GM21825 (cell line): ENCODE data around the gene SGMS1.
A peak's percentile ranks its signal among the peaks of the same experiment; 100 is the strongest.

Experiments used
- ATAC-seq: cut with Tn5 transposase; IDR thresholded peaks from one replicate; pipeline ENCODE4 v1.9.1; 2021; ENCODE audit warnings: mild to moderate bottlenecking, moderate library complexity; ENCODE audit not compliant: unreplicated experiment

SGMS1 gene

DNA sequence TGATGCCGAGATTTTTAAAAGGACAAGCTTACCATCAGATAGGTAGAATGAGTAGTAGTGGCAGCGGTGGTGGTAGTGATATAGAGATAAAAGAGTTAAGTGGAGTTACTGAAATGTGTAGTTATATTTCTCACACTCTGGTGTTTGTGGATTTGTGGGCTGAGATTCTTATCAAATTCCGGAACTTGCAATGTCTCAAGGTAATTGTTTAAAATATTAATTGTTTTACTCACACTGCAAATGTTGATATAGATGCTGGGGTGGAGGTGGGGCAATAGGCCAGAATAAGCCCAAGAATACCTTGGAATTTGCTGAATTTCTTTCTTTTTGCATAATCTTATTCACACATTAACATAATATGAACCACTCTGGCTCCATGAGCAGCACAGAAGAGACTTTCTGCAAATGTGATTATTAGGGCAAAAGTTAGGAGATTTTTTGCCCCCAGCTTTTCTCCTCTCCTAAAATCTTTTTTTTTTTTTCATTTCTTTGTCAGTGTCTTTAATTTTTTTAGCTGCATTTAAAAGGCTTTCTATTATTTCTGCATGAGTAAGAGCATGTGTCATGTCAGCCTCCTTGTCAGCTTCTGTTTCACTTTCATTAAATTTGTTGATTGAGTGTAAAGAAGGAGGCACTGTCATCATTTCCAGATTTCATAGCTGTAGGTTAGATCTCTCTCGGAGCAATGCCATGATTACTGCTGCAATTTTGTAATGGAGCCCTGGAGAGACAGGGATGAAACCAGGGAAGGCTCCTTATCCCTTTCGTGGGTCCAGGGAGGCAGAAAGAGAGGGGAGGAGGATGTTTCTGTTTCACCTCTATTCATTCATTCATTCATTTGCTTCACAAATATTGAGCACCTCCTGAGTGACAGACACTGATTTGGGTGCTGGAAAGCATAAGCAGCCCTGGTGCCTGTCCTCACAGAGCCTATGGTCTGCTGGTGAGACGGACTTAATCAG is 13.1 kb upstream of the SGMS1 start:
- ATAC-seq: peak; percentile 91

DNA sequence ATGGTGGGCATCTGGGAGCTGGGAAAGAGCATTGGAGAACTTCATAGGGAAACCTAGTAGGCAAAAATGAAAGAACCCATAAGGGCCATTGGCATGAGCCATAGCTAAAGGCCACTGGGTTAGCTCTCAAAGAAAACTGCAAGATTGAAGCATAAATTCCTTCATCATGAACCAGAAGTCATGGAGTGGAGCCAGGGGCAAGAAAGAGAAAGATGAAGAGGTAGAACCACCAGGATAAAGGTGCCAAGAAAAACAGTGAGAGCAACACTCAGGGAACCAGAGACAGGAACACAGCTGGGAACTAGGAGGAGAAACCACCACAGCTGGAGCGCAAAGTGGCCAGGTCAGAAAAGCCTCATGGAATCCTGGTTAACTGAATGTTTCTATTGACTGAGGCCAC is 11.5 kb upstream of the SGMS1 start:
- ATAC-seq: no peak

DNA sequence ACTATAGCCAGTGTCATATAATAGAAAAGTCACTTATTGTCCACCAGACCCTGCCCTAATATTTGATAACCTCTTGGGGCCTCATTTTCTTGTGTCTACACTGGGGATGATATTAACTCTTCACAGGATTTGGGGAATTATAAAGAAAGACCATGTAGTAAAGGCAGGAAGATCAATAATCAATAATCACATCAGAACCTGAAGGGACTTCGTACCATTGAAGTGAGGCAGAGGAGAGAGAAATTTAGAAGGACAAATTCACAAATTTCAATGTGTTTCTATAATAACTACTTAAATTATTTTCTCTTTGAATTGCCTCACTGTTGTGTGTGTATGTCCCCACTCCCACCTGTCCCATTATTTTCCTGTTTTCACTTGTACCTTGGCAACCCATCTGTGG is 10.7 kb upstream of the SGMS1 start:
- ATAC-seq: no peak

DNA sequence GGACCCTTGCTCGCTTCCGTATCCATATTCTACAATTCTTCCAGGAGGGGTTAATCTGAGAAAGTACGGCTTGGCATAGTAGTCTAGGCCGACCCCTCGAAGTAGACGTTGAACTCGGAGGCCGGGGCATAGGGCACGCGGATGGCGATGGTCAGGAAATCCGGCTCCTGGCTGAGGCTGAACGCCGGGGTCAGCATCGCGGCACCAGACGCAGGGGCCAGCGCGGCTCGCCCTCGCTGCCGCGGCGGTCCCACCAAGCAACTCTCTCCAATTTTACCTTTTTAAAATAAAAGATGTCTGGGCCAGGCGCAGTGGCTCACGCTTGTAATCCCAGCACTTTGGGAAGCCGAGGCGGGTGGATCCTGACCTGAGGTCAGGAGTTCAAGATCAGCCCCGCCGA is 7.3 kb upstream of the SGMS1 start:
- ATAC-seq: no peak

GRCh38 chr10:50629495-50630122 is 5.9 kb upstream of the SGMS1 start:
- no peak for ATAC-seq

DNA sequence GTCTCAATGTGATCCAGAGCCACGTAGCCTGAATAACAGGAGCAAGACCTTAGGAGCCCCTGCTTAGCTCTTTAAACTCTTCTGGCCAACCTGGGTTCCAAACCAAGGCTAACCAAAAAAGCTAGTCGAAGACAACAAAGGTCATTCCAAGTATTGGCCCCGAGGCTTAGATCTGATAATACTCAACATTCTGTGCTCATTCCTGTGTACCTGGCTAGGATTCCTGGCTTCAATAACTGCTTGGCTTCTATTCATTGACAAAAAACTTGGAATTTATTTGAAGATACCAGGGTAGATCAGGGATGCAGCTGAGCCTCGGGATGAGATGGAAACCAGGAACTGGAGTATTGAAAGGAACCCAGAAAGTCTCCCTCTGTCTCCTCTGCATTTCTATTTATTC is 4.1 kb upstream of the SGMS1 start:
- no peak for ATAC-seq

DNA sequence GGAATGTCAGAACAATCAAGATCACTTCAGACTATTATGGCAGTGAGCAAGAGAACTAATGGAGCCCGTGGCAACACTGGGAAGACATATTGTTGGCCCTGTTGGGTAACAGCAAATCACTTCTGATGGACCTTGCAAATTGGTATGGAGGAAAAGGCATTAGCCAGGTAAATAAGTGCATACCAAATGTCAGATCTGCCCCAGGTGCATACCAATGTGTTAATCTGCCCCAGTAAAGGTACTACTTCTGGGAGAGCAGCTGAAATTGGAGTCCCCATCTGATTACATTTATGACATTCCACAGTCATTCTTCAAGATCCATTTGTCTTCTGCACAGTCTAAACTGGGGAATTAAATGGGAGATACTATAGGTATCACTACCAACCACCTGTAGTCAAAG is 3.7 kb upstream of the SGMS1 start:
- ATAC-seq: no peak

DNA sequence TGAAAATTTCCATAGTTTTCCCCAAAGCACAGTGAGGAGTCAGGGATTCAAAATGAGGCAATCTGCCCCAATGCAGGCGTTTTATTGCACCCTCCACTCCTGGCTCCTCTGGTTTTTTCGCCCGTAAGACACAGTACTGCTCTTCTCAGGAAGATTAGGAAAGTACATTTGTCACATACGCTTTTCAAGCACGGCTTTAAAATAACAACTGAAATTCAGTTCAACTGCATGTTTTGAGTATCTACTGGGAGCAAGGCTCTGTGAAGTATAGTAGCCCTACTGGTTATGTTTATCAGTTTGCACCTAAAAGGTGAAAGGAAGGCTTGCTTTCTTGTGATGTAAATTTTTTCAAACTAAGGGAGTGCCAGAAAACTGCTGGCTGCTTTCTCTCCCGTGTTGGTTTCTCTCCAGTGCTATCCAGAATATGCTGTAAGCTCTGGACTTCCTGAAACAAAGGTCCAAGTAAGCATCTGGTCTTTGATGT is 1.9 kb upstream of the SGMS1 start:
- no peak for ATAC-seq

DNA sequence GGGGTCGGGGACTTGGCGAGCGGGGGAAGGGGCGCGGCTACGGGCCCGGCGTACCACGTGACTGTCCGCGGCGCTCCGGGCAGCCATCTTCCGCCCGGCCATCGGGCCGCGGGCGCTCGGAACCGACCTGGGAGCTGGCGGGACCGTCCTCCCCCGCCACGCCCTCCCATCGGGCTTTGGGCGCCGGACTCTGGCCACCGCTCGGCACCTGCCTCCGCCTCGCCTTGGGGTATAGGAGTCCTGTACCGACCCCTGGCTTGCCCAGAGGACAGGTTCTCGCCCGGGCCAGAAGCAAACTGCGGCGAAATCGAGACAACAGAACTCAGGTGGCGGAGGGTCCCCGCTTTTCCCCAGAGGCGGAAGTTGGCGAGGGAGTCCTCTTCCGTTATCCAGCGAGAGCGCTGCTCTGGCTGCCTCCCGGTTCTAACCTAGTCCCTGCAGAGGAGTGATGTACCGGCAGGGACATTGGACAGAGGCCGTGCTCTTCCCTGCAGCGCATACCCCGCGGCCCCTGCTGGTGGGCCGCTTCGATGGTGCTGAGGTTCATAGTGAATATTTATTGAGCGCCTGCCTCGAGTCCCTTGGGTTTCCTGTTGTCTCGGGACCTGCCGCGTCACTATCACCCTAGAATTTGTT is 1.2 kb upstream of the SGMS1 start:
- ATAC-seq: peak; percentile 36

DNA sequence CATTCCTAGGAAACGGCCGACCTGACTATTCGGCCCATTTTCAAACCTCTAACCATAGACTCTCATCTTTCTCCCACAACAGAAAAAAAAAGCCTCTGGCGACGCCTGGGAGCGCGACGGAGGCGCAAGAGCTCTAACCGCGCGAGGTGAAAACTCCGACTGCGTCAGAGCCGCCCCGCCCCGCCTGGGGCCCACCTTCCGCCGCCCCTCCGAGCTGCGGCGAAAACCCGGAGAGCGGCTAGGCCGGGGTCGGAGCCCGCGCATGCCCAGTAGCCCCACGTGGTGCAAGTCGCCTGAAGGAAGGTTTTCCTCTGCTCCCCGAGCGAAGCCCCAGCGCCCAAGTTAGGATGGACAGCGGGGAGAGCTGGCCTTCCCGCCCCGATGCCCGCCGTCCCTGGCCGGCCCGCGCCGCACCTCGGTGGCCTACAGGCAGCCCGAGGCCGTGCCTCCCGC is 683 bp upstream of the SGMS1 start:
- ATAC-seq: peak; percentile 50

DNA sequence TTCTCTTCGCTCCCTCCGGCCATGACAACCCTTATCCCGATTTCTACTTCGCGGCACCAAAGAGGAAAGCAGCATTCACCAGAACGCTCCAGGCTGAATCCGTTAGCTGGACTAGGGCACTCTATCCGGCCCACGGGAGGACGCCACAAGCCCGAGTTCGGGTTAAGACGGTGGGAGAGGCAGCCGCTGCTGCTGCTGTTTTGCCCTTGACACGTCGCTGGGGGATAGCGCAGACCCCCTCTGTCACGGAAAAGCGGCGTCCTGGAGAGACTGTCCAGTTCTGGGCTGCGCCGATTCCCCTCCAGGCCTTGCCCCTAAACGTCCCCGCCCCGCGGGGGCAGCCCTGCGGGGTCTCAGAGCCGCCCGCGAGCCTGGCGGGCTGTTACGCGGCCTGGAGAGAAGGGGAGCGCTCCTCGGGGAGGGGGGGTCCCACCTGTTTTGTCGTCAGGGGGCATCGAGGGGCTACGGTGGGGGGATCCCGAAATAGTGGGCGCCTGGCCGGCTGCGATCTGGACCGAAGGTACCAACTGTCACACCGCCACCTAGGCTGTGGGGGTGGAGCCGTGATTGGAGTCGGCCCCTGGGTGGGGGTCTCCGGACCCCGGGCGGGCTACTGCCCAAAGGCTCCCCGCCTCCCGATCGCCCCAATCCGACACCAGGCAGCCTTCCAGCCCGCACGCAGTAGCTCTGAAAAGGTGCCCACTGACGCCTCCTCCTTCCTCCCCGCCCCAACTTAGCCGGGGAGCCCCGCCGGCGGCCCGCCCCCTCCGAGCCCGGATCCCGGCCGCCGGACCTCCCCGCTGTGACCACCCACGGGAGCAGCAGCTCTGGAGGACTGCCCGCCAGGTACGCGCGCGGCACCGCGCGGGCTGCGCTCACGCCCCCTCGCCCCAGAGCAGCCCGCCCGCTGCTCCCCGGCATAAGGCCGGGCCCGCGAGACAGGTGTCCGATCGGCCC is 772 bp downstream of the SGMS1 start:
- peak; percentile 10 for ATAC-seq

- peak; percentile 31 for ATAC-seq
These were observed 1.6 kb downstream of the SGMS1 start for GRCh38 chr10:50621968-50622705.

- ATAC-seq: no peak
These were observed 2.9 kb downstream of the SGMS1 start for GRCh38 chr10:50620899-50621298.

DNA sequence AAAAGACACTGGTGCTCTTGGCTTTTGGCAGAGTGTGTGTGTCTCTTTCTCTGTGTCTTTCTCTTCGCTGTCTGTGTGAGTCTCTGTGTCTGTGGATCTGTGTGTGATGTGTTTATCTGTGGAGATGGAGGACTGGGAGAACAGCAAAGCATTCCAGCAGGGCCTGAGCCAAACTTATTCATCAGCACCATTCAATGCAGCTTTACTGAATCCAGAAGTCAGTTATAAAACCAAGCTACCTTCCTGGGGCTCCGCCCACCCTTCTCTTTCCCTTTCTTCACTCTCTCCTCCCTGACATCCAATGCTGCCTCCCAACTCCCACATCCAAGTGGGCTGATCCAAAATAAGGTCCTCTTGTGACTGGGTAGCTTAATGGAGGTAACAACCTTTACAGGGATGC is 3.9 kb downstream of the SGMS1 start:
- ATAC-seq: no peak

- ATAC-seq: no peak
These were observed 4.6 kb downstream of the SGMS1 start for GRCh38 chr10:50619166-50619565.

- ATAC-seq: no peak
These were observed 5.1 kb downstream of the SGMS1 start for GRCh38 chr10:50618624-50619023.

- ATAC-seq: no peak
These were observed 8.1 kb downstream of the SGMS1 start for GRCh38 chr10:50615658-50616057.

DNA sequence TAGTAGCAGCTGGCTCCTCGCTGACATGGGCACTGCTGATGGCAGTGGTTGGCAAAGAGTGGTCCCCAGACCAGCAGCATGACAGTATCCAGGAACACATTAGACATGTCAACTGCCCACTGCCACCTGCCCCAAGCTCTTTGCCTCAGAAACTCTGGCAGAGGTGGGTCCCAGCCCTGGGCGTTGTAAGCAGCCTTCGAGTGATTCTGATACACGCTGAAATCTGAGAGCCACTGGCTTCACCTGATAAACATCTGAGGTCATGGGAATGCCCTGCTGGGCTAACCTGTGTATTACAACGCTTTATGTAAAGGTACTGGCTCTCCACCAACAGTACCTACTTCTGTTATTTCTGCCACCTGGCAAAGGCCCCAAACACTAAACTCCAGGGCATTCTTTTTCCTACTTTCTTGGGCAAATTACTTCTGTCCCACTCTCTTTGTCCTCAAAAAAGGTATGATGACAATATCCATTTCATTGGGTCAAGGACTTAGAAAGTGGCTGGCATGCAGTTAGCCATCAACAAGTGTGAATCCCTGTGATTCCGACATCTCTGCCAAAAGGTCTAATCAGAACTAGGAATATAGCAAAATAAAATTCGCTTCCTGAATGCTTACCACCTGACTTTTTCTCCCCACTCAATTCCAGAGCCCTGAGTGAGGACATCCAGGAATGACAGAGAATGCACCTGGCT is 9.2 kb downstream of the SGMS1 start:
- ATAC-seq: no peak
